Ramos (cell line): ENCODE measurements around the gene SCN1B.
"Not testable (repeated sequence)": the region's sequence is repeated elsewhere in the genome, so short reads cannot be mapped to it uniquely, and the experiment has no call there.

Experiments used
- in situ Hi-C: fragments of 300-500 bp; cut with MboI; formaldehyde crosslinking; loops from one replicate; pipeline ENCODE4 v1.14.3; 2022; ENCODE audit warnings: low sequenced_read_pairs; ENCODE audit not compliant: unreplicated experiment

SCN1B gene

GRCh38 chr19:35000647-35001501, 29.4 kb upstream of the SCN1B start:
- in situ Hi-C loops: no loop called here

- in situ Hi-C loops: no loop called here
These were observed 28.2 kb upstream of the SCN1B start for GRCh38 chr19:35002037-35002535.

- in situ Hi-C loops: no loop called here
These were observed 25.6 kb upstream of the SCN1B start for GRCh38 chr19:35004517-35005255.

- in situ Hi-C loops: no loop called here
These were observed 24.9 kb upstream of the SCN1B start for GRCh38 chr19:35005256-35005977.

GRCh38 chr19:35006007-35006341, 24.3 kb upstream of the SCN1B start:
- in situ Hi-C loops: not testable (repeated sequence)

GRCh38 chr19:35006342-35006998, 23.8 kb upstream of the SCN1B start:
- in situ Hi-C loops: no loop called here

- in situ Hi-C loops: no loop called here
These were observed 23.3 kb upstream of the SCN1B start for GRCh38 chr19:35006999-35007365.

- in situ Hi-C loops: not testable (repeated sequence)
These were observed 22.8 kb upstream of the SCN1B start for GRCh38 chr19:35007427-35007826.

GRCh38 chr19:35008891-35009341, 21.4 kb upstream of the SCN1B start:
- in situ Hi-C loops: no loop called here

GRCh38 chr19:35009424-35010415, 20.6 kb upstream of the SCN1B start:
- in situ Hi-C loops: loop anchor here (5.0 kb wide), 1 partner anchor 47 kb away; the partner anchor contains the start of gene ZNF792

- in situ Hi-C loops: loop anchor here (5.0 kb wide), 1 partner anchor 49 kb away; the partner anchor contains the start of gene ZNF792
These were observed 19.1 kb upstream of the SCN1B start for GRCh38 chr19:35011091-35011689.

- in situ Hi-C loops: loop anchor here (5.0 kb wide), 1 partner anchor 50 kb away; the partner anchor contains the start of gene ZNF792
These were observed 18.3 kb upstream of the SCN1B start for GRCh38 chr19:35011737-35012682.

- in situ Hi-C loops: loop anchor here (5.0 kb wide), 1 partner anchor 51 kb away; the partner anchor contains the start of gene ZNF792
These were observed 17.0 kb upstream of the SCN1B start for GRCh38 chr19:35013041-35013819.

GRCh38 chr19:35013820-35014754, 16.2 kb upstream of the SCN1B start:
- in situ Hi-C loops: loop anchor here (5.0 kb wide), 1 partner anchor 52 kb away; the partner anchor contains the start of gene ZNF792

- in situ Hi-C loops: loop anchor here (5.0 kb wide), 1 partner anchor 52 kb away; the partner anchor contains the start of gene ZNF792
These were observed 15.5 kb upstream of the SCN1B start for GRCh38 chr19:35014774-35015173.
